ENCODE measurements around the gene PRR3. TPM values are rescaled to one million over a fixed set of nuclear protein-coding genes. Genes with fewer than 3 reads are reported as not detected.
"Not testable (repeated sequence)": the region's sequence is repeated elsewhere in the genome, so short reads cannot be mapped to it uniquely, and the experiment has no call there.

PRR3 gene
- total and polyA plus RNA-seq, 9 of the 15 experiments (the other 6 are each of a cell fraction or from before 2014, with no cell fraction given), result 23.5 to 59.6 (median 28.8) TPM

DNA sequence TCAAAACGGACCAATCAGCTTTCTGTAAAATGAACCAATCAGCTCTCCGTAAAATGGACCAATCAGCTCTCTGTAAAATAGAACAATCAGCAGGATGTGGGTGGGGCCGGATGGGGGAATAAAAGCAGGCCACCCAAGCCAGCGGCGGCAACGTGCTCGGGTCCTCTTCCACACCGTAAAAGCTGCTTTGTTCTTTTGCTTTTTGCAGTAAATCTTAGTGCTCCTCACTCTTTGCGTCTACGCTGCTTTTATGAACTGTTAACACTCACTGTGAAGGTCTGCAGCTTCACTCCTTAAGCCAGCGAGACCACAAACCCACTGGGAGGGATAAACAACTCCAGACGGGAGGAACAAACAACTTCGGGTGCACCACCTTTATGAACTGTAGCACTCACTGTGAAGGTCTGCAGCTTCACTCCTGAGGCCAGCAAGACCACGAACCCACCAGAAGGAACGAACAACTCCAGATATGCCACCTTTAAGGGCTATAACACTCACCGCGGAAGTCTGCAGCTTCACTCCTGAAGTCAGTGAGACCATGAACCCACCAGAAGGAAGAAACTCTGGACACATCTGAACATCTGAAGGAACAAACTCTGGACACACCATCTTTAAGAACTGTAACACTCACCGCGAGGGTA is 38.5 kb upstream of the PRR3 start:
- DNase-seq (ENCODE audit: extremely low read depth in 1 of 4, low spot score in 3 of 4); FAIRE-seq; H3K4me3 ChIP-seq; H3K79me2 ChIP-seq (ENCODE audit: control insufficient read depth, insufficient read depth, low read length); H3K4me2 ChIP-seq (ENCODE audit: insufficient read depth, low read length); BruUV-seq (replicated peaks); H3K27ac ChIP-seq (ENCODE audit: extremely low read depth, low read depth, low read length); H3K9ac ChIP-seq (ENCODE audit: insufficient read depth in 1 of 2, low read depth in 2 of 2, low read length in 2 of 2); H3K4me1 ChIP-seq (replicated peaks in 1 of 2; ENCODE audit: control insufficient read depth in 2 of 2, insufficient read depth in 2 of 2, low read length in 2 of 2); CTCF ChIA-PET (ENCODE audit: low intra/inter-chr PET ratio); in situ Hi-C loops (cut with MboI); intact Hi-C loops (cut with micrococcal nuclease); H3K36me3 ChIP-seq (ENCODE audit: control insufficient read depth, insufficient read depth, low read length); H3K27me3 ChIP-seq (ENCODE audit: control insufficient read depth in 2 of 2, insufficient read depth in 2 of 2, low read length in 2 of 2); H2AFZ ChIP-seq (ENCODE audit: low read depth, low read length); ATAC-seq; H3K9me1 ChIP-seq (ENCODE audit: control insufficient read depth, insufficient read depth, low read length); H3K9me3 ChIP-seq (replicated peaks; ENCODE audit: control insufficient read depth, insufficient read depth, low read depth, low read length); H4K20me1 ChIP-seq (replicated peaks; ENCODE audit: control insufficient read depth, insufficient read depth, low read length): not testable (repeated sequence)
- POLR2A ChIA-PET, result interaction anchor here (0.7 to 1.3 kb wide), 5 partner anchors 11 to 97 kb away, joined by 3 to 7 read pairs (median 3); no protein-coding TSS in a partner anchor
- 82% methylated on average over 19 of the region's 19 CpGs for WGBS (ENCODE audit: insufficient coverage, low coverage, missing lambda C conversion rate)
- TF ChIP-seq ASH1L (IDR thresholded peaks at IDR 0.05; ENCODE audit: borderline replicate concordance, low read depth, partially characterized antibody), result peak; percentile 4

DNA sequence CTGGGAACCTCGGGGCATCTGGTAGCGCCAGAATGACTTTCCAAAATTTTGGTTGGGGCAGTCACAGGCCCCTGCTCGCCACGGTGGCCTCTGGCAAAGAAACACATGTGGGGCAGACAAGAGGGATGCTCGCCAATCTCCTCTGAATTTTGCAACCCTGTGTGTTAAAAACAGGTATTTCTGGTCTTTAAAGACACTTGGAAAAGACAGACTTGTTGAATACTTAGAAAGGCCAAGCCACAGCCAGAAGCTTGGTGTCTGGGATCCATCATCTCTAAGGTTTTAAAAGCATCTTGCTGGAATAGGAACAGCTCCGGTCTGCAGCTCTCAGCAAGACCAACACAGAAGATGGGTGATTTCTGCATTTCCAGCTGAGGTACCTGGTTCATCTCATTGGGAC is 36.6 kb upstream of the PRR3 start:
- CTCF ChIA-PET (ENCODE audit: low intra/inter-chr PET ratio), result no interaction called here

DNA sequence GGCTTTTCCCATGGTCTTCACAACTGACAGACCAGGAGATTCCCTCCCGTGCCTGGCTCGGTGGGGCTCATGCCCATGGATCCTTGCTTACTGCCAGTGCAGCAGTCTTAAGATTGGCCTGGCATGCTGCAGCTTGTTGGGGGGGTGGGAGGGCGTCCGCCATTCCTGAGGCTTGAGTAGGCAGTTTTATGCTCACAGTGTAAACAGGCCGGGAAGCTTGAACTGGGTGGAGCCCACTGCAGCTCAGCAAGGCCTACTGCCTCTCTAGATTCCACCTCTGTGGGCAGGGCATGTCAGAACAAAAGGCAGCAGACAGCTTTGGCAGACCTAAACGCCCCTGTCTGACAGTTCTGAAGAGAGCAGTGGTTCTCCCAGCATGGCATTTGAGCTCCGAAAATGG is 36.0 kb upstream of the PRR3 start:
- CTCF ChIA-PET (ENCODE audit: low intra/inter-chr PET ratio); H3K79me2 ChIP-seq (ENCODE audit: control insufficient read depth, insufficient read depth, low read length); H3K4me2 ChIP-seq (ENCODE audit: insufficient read depth, low read length); H4K20me1 ChIP-seq (replicated peaks; ENCODE audit: control insufficient read depth, insufficient read depth, low read length); H3K9me3 ChIP-seq (replicated peaks; ENCODE audit: control insufficient read depth, insufficient read depth, low read depth, low read length); in situ Hi-C loops (cut with MboI); ATAC-seq; H3K27ac ChIP-seq (ENCODE audit: extremely low read depth, low read depth, low read length); H3K4me1 ChIP-seq (replicated peaks in 1 of 2; ENCODE audit: control insufficient read depth in 2 of 2, insufficient read depth in 2 of 2, low read length in 2 of 2); DNase-seq (ENCODE audit: extremely low read depth in 1 of 4, low spot score in 3 of 4); FAIRE-seq; H3K4me3 ChIP-seq; intact Hi-C loops (cut with micrococcal nuclease); BruUV-seq (replicated peaks); H3K9ac ChIP-seq (ENCODE audit: insufficient read depth in 1 of 2, low read depth in 2 of 2, low read length in 2 of 2); H3K9me1 ChIP-seq (ENCODE audit: control insufficient read depth, insufficient read depth, low read length); H3K27me3 ChIP-seq (ENCODE audit: control insufficient read depth in 2 of 2, insufficient read depth in 2 of 2, low read length in 2 of 2); H3K36me3 ChIP-seq (ENCODE audit: control insufficient read depth, insufficient read depth, low read length): not testable (repeated sequence)
- WGBS (ENCODE audit: insufficient coverage, low coverage, missing lambda C conversion rate), result 40% methylated on average over 5 of the region's 7 CpGs
- POLR2A ChIA-PET, result interaction anchor here (0.7 to 1.5 kb wide), 3 partner anchors 14 to 23 kb away, joined by 3 read pairs; no protein-coding TSS in a partner anchor
- peak overlapping the region; percentile 45; the same call in 1 of the 2 replicates for H2AFZ ChIP-seq (ENCODE audit: low read depth, low read length)

More for the DNA sequence above, 36.6 kb upstream of the PRR3 start:
- intact Hi-C loops (cut with micrococcal nuclease) (no loop called here), in situ Hi-C loops (cut with MboI) (no loop called here)
- no peak for TF ChIP-seq RCOR1 (IDR thresholded peaks at IDR 0.05; ENCODE audit: borderline replicate concordance in 1 of 2, low read depth in 2 of 2, low read length in 2 of 2)
- WGBS (ENCODE audit: insufficient coverage, low coverage, missing lambda C conversion rate), result 42% methylated on average over 6 of the region's 6 CpGs
- no peak overlapping the region for H3K27ac ChIP-seq (ENCODE audit: extremely low read depth, low read depth, low read length)
- H3K36me3 ChIP-seq (ENCODE audit: control insufficient read depth, insufficient read depth, low read length), result no peaks in the 10 kb centered on the region
- no peak overlapping the region for H3K9ac ChIP-seq (ENCODE audit: insufficient read depth in 1 of 2, low read depth in 2 of 2, low read length in 2 of 2)
- no peak overlapping the region for H3K4me3 ChIP-seq
- peaks cover 2 to 8% of the 10 kb centered on the region in 2 experiments; a peak in 2 of 5 replicates for H3K4me1 ChIP-seq (replicated peaks in 1 of 2; ENCODE audit: control insufficient read depth in 2 of 2, insufficient read depth in 2 of 2, low read length in 2 of 2)
- POLR2A ChIA-PET, result no interaction called here
- BruUV-seq (replicated peaks), result no TSS peak
- no peak for DNase-seq (ENCODE audit: extremely low read depth in 1 of 4, low spot score in 3 of 4)
- H3K27me3 ChIP-seq (ENCODE audit: control insufficient read depth in 2 of 2, insufficient read depth in 2 of 2, low read length in 2 of 2), result no peaks in the 10 kb centered on the region
- no peak overlapping the region for H2AFZ ChIP-seq (ENCODE audit: low read depth, low read length)
- FAIRE-seq, result no peak
- no peaks in the 10 kb centered on the region for H3K9me1 ChIP-seq (ENCODE audit: control insufficient read depth, insufficient read depth, low read length)
- H3K4me2 ChIP-seq (ENCODE audit: insufficient read depth, low read length), result no peak overlapping the region
- H3K9me3 ChIP-seq (replicated peaks; ENCODE audit: control insufficient read depth, insufficient read depth, low read depth, low read length), result no peaks in the 10 kb centered on the region; the same call in 1 of the 2 replicates
- H4K20me1 ChIP-seq (replicated peaks; ENCODE audit: control insufficient read depth, insufficient read depth, low read length), result no peaks in the 10 kb centered on the region
- H3K79me2 ChIP-seq (ENCODE audit: control insufficient read depth, insufficient read depth, low read length), result no peaks in the 10 kb centered on the region
- no peak for ATAC-seq
